OCI-LY1 (cell line): ENCODE measurements around the gene YAP1.

Experiments used
- H2AFZ ChIP-seq: fragments of 200-600 bp; sonication (generic), shearing (Covaris generic); 2 replicates; pipeline ENCODE4 v1.6.0; 2014; ENCODE audit warnings: antibody characterized with exemption, mild to moderate bottlenecking, low read length
- H3F3A ChIP-seq: fragments of 200-600 bp; sonication (generic), shearing (Covaris generic); 2 replicates; pipeline ENCODE4 v1.6.0; 2014; ENCODE audit warnings: mild to moderate bottlenecking, antibody characterized with exemption, low read length, moderate library complexity; ENCODE audit not compliant: insufficient read depth
- H3K27ac ChIP-seq: fragments of 200-600 bp; sonication (generic); 2 replicates; pipeline ENCODE4 v1.5.1; 2014; ENCODE audit warnings: low read length, mixed run types, mild to moderate bottlenecking, low read depth; ENCODE audit not compliant: poor library complexity, severe bottlenecking
- H3K27me3 ChIP-seq: fragments of 200-600 bp; sonication (generic); 2 replicates; pipeline ENCODE4 v1.6.0; 2014; ENCODE audit warnings: antibody characterized with exemption, mild to moderate bottlenecking, low read length, moderate library complexity; ENCODE audit not compliant: insufficient read depth
- H3K36me3 ChIP-seq: fragments of 200-600 bp; sonication (generic); 2 replicates; pipeline ENCODE4 v1.6.1; 2014; ENCODE audit warnings: mild to moderate bottlenecking, antibody characterized with exemption, low read length, moderate library complexity, mixed read lengths; ENCODE audit not compliant: insufficient read depth
- H3K4me1 ChIP-seq: fragments of 200-600 bp; sonication (generic); 2 replicates; pipeline ENCODE4 v1.5.1; 2014; ENCODE audit warnings: mild to moderate bottlenecking, low read length, moderate library complexity; ENCODE audit not compliant: insufficient read depth, severe bottlenecking
- H3K4me2 ChIP-seq: fragments of 200-600 bp; sonication (generic), shearing (Covaris generic); 2 replicates; pipeline ENCODE4 v1.6.1; 2014; ENCODE audit warnings: low read length
- H3K4me3 ChIP-seq: fragments of 200-600 bp; sonication (generic); 2 replicates; pipeline ENCODE4 v1.5.1; 2014; ENCODE audit warnings: low read length, low read depth, mild to moderate bottlenecking, mixed read lengths; ENCODE audit not compliant: poor library complexity, severe bottlenecking
- H3K79me2 ChIP-seq: fragments of 200-600 bp; shearing (Covaris generic); 2 replicates; pipeline ENCODE4 v1.6.1; 2016; ENCODE audit warnings: mixed run types, low read length, mixed read lengths; ENCODE audit not compliant: insufficient read depth
- H3K9ac ChIP-seq: fragments of 200-600 bp; sonication (generic), shearing (Covaris generic); 2 replicates; pipeline ENCODE4 v1.6.1; 2014; ENCODE audit warnings: mild to moderate bottlenecking, low read length, mixed read lengths
- H3K9me2 ChIP-seq: fragments of 200-600 bp; sonication (generic), shearing (Covaris generic); 2 replicates; pipeline ENCODE4 v1.6.1; 2014; ENCODE audit warnings: low read depth, mild to moderate bottlenecking, low read length, mixed read lengths
- H3K9me3 ChIP-seq: fragments of 200-600 bp; shearing (Covaris generic); 2 replicates; pipeline ENCODE4 v1.6.1; 2014; ENCODE audit warnings: low read length, mixed read lengths
- H4K20me1 ChIP-seq: fragments of 200-600 bp; sonication (generic), shearing (Covaris generic); 2 replicates; pipeline ENCODE4 v1.6.0; 2016; ENCODE audit warnings: mild to moderate bottlenecking, low read length; ENCODE audit not compliant: insufficient read depth
- EZH2 ChIP-seq: fragments of 200-600 bp; sonication (generic), shearing (Covaris generic); IDR thresholded peaks from 2 replicates; pipeline ENCODE4 v1.8.0; 2017; ENCODE audit warnings: borderline replicate concordance, mixed run types, mild to moderate bottlenecking, antibody characterized with exemption, low read length, moderate library complexity, mixed read lengths
- TF ChIP-seq, protein P1 (sequence below): fragments of 200-600 bp; sonication (generic), shearing (Covaris generic); IDR thresholded peaks from 2 replicates; pipeline ENCODE4 v1.5.1; 2017; ENCODE audit warnings: mild to moderate bottlenecking, antibody characterized with exemption, low read length, moderate library complexity, mixed read lengths

The YAP1 gene

DNA sequence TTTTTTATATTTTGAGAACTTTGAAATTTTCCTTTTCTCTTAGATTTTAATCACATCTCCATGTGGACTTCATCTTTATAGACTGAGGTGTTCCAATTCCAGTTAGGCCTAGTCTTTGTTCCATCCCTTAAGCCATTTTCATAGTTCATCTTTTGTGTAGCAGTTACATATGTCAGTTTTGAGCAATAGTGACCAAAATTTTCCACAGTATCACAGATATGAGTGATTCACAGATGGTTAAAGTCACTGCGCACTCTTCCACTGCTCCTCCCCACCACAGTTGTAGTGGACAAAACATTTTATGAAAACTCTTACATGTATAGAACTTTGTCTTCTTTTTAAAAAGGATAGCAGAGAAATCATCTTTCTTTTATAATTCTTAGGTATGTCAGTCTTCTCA is 42.8 kb downstream of the YAP1 start:
- Histone ChIP-seq H3K36me3 (no peaks in the 10 kb centered on the region), H4K20me1 (no peaks in the 10 kb centered on the region), H3K4me3 (no peak overlapping the region), H3K4me2 (no peak overlapping the region), H2AFZ (no peak overlapping the region), H3K9me2 (no peaks in the 10 kb centered on the region), H3K4me1 (no peaks in the 10 kb centered on the region), H3K27ac (no peak overlapping the region), H3K9me3 (no peaks in the 10 kb centered on the region), H3F3A (no peaks in the 10 kb centered on the region), H3K79me2 (no peaks in the 10 kb centered on the region), H3K27me3 (no peaks in the 10 kb centered on the region), H3K9ac (no peak overlapping the region)
- no peak for TF ChIP-seq EZH2
- TF ChIP-seq, protein P1, sequence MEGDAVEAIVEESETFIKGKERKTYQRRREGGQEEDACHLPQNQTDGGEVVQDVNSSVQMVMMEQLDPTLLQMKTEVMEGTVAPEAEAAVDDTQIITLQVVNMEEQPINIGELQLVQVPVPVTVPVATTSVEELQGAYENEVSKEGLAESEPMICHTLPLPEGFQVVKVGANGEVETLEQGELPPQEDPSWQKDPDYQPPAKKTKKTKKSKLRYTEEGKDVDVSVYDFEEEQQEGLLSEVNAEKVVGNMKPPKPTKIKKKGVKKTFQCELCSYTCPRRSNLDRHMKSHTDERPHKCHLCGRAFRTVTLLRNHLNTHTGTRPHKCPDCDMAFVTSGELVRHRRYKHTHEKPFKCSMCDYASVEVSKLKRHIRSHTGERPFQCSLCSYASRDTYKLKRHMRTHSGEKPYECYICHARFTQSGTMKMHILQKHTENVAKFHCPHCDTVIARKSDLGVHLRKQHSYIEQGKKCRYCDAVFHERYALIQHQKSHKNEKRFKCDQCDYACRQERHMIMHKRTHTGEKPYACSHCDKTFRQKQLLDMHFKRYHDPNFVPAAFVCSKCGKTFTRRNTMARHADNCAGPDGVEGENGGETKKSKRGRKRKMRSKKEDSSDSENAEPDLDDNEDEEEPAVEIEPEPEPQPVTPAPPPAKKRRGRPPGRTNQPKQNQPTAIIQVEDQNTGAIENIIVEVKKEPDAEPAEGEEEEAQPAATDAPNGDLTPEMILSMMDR = no peak

DNA sequence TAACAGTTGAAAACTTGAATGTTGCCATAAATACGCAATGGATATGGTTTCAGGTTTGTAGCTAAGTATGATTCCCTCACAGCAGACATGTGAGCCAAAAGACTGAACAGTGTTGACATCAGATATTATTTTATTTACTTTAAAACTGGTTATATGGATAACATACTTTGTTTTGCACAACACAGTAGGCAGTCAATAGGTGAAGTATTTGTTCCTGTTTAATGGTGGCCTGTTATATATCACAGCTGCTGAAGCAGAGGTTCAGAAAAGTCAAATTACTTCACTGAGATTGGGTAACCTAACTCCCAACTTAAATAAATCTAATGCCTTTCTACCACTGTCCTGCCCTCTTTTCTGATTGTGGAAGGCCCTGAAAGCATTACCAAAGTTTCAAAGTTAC is 44.6 kb downstream of the YAP1 start:
- no peak for TF ChIP-seq EZH2
- TF ChIP-seq, protein P1 = no peak
- Histone ChIP-seq H3K4me1 (no peaks in the 10 kb centered on the region), H3K79me2 (no peaks in the 10 kb centered on the region)

DNA sequence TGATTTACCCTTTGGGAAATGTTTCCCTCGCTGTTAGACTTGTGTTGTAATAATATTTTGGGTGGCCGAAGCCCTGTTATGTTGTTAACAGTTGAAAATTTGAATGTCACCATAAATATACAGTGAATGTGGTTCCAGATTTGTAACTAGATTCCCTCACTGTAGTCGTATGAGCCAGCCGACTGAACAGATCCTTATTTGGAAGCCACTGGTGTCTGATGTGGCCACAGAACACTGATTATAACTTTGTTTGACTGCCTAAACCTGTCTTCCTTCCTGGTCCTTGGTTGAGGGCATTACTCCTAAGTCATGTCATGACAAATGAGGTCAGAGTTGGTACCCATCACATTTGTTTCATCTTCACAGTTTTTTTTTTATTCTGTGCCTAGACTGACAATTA is 45.4 kb downstream of the YAP1 start:
- TF ChIP-seq, protein P1 = no peak
- TF ChIP-seq EZH2 = no peak
- Histone ChIP-seq H3K27ac (no peak overlapping the region), H3F3A (no peaks in the 10 kb centered on the region), H3K9me3 (no peaks in the 10 kb centered on the region), H2AFZ (no peak overlapping the region), H3K9ac (no peak overlapping the region), H4K20me1 (no peaks in the 10 kb centered on the region), H3K4me3 (no peak overlapping the region), H3K4me2 (no peak overlapping the region), H3K27me3 (no peaks in the 10 kb centered on the region), H3K36me3 (no peaks in the 10 kb centered on the region), H3K4me1 (no peaks in the 10 kb centered on the region), H3K9me2 (no peaks in the 10 kb centered on the region), H3K79me2 (no peaks in the 10 kb centered on the region)

More for the DNA sequence above, 44.6 kb downstream of the YAP1 start:
- Histone ChIP-seq H2AFZ (no peak overlapping the region), H3F3A (no peaks in the 10 kb centered on the region), H3K27me3 (no peaks in the 10 kb centered on the region), H3K9me3 (no peaks in the 10 kb centered on the region), H3K36me3 (no peaks in the 10 kb centered on the region), H4K20me1 (no peaks in the 10 kb centered on the region), H3K4me2 (no peak overlapping the region), H3K27ac (no peak overlapping the region), H3K4me3 (no peak overlapping the region), H3K9me2 (no peaks in the 10 kb centered on the region), H3K9ac (no peak overlapping the region)
